PC-9 (cell line): ENCODE data around the gene DNAH11. TPM values are rescaled to one million over a fixed set of nuclear protein-coding genes. Genes with fewer than 3 reads are reported as not detected.
A peak's percentile ranks its signal among the peaks of the same experiment; 100 is the strongest.

Experiments
- BruUV-seq: library from RNA; stranded (reverse); fragments of 400-500 nt; replicated peaks from 2 replicates; lab custom pipeline; 2021; lab: Mats Ljungman, UMichigan
- CTCF ChIA-PET: fragments of 300-600 bp; sonication (Branson Sonifier 250); formaldehyde crosslinking; loops from one replicate; lab custom pipeline; 2022; ENCODE audit warnings: antibody characterized with exemption; lab: Charles Lee
- POLR2A ChIA-PET: fragments of 300-600 bp; sonication (Branson Sonifier 250); formaldehyde crosslinking; loops from one replicate; lab custom pipeline; 2022; ENCODE audit warnings: antibody characterized with exemption; ENCODE audit not compliant: unreplicated experiment; lab: Charles Lee
- DNase-seq, 2 experiments: peaks; one replicate each; pipeline versions ENCODE4 v3.0.0 to v3.0.0-alpha.2; 2015 to 2022; ENCODE audit warnings: mixed read lengths in 1 of 2
- H2AFZ ChIP-seq: fragments of 200-600 bp; sonication (generic); 2 replicates; pipeline ENCODE4 v1.8.1; 2017; ENCODE audit warnings: antibody characterized with exemption
- H3F3A ChIP-seq: fragments of 200-600 bp; sonication (generic); 2 replicates; pipeline ENCODE4 v1.8.1; 2017; ENCODE audit warnings: antibody characterized with exemption, mild to moderate bottlenecking, low read depth; ENCODE audit not compliant: insufficient read depth
- H3K27ac ChIP-seq: fragments of 200-600 bp; sonication (generic); 2 replicates; pipeline ENCODE4 v1.6.1; 2016; ENCODE audit warnings: mixed run types
- H3K27me3 ChIP-seq: fragments of 200-600 bp; sonication (generic); 2 replicates; pipeline ENCODE4 v1.6.1; 2016; ENCODE audit warnings: low read depth, mixed run types; ENCODE audit not compliant: insufficient read depth
- H3K36me3 ChIP-seq: fragments of 200-600 bp; sonication (generic); 2 replicates; pipeline ENCODE4 v1.6.1; 2016; ENCODE audit warnings: low read depth, mixed run types
- H3K4me1 ChIP-seq: fragments of 200-600 bp; sonication (generic); replicated peaks from 2 replicates; pipeline ENCODE4 v1.6.1; 2016; ENCODE audit warnings: mixed run types; ENCODE audit not compliant: insufficient read depth
- H3K4me2 ChIP-seq: fragments of 200-600 bp; sonication (generic); 2 replicates; pipeline ENCODE4 v1.6.1; 2017; ENCODE audit warnings: mixed run types
- H3K4me3 ChIP-seq: fragments of 200-600 bp; sonication (generic); 2 replicates; pipeline ENCODE4 v1.6.1; 2016; ENCODE audit warnings: mixed run types
- H3K79me2 ChIP-seq: fragments of 200-600 bp; sonication (generic); 2 replicates; pipeline ENCODE4 v1.6.1; 2017; ENCODE audit warnings: low read depth, mixed run types
- H3K9me2 ChIP-seq: fragments of 200-600 bp; sonication (generic); 2 replicates; pipeline ENCODE4 v1.8.1; 2017; ENCODE audit warnings: mild to moderate bottlenecking; ENCODE audit not compliant: insufficient read depth
- H3K9me3 ChIP-seq: fragments of 200-600 bp; sonication (generic); 2 replicates; pipeline ENCODE4 v1.8.1; 2016; ENCODE audit warnings: low read depth; ENCODE audit not compliant: insufficient read depth
- H4K20me1 ChIP-seq: fragments of 200-600 bp; sonication (generic); 2 replicates; pipeline ENCODE4 v1.8.1; 2017; ENCODE audit not compliant: insufficient read depth
- EZH2 ChIP-seq: fragments of 200-600 bp; sonication (generic); IDR thresholded peaks from 2 replicates; pipeline ENCODE4 v1.8.0; 2017; ENCODE audit warnings: antibody characterized with exemption, low read depth
- intact Hi-C: fragments of 100-400 bp; cut with micrococcal nuclease; formaldehyde crosslinking; loops from one replicate; pipeline ENCODE4 v1.10.0; 2022; ENCODE audit not compliant: unreplicated experiment
- total RNA-seq: library from RNA; stranded (reverse); gene quantifications from 2 replicates; pipeline ENCODE4 v1.2.3, GENCODE V29; 2021
- TF ChIP-seq, protein P1 (sequence below): fragments of 200-600 bp; sonication (generic); conservative IDR thresholded peaks from 2 replicates; pipeline ENCODE4 v1.6.1; 2017; ENCODE audit warnings: mixed run types, antibody characterized with exemption, mild to moderate bottlenecking, moderate library complexity

The DNAH11 gene
- total RNA-seq, 1 experiment from 2014 or later = not detected

DNA sequence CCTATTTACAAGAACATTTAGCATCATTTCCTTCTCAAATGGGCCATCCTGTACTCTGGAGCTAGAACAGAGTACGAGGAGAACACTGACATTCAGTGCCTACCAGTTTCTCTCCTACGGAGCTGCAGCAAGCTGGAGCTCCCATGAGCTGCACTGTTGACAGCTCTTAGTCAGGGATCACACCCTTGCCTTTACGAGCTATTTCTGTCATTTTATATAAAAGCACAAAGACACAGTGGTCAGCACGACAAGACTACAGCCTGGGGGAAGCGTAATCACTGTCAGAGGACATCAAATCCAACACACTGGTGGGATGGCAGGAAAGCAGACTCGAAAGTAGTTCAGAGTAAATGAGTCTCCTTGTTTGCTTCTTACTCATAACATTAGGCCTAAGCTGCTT is 400.1 kb downstream of the DNAH11 start:
- peaks cover 31% of the 10 kb centered on the region for H3F3A ChIP-seq
- intact Hi-C loops = loop anchor here (10.0 kb wide), 1 partner anchor 1652 kb away; the partner anchor contains the start of gene CCDC126
- H2AFZ ChIP-seq = no peak overlapping the region
- H3K36me3 ChIP-seq = peaks cover 14% of the 10 kb centered on the region
- H3K4me1 ChIP-seq = peaks cover 53% of the 10 kb centered on the region
- H3K27me3 ChIP-seq = no peaks in the 10 kb centered on the region
- no peaks in the 10 kb centered on the region for H3K9me2 ChIP-seq
- POLR2A ChIA-PET = interaction anchor here (0.6 kb wide), 1 partner anchor 900 kb away, joined by 3 read pairs; no protein-coding TSS in a partner anchor
- H3K79me2 ChIP-seq = peaks cover 72% of the 10 kb centered on the region
- no peak for TF ChIP-seq EZH2
- TF ChIP-seq, protein P1, sequence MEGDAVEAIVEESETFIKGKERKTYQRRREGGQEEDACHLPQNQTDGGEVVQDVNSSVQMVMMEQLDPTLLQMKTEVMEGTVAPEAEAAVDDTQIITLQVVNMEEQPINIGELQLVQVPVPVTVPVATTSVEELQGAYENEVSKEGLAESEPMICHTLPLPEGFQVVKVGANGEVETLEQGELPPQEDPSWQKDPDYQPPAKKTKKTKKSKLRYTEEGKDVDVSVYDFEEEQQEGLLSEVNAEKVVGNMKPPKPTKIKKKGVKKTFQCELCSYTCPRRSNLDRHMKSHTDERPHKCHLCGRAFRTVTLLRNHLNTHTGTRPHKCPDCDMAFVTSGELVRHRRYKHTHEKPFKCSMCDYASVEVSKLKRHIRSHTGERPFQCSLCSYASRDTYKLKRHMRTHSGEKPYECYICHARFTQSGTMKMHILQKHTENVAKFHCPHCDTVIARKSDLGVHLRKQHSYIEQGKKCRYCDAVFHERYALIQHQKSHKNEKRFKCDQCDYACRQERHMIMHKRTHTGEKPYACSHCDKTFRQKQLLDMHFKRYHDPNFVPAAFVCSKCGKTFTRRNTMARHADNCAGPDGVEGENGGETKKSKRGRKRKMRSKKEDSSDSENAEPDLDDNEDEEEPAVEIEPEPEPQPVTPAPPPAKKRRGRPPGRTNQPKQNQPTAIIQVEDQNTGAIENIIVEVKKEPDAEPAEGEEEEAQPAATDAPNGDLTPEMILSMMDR = no peak
- H3K4me2 ChIP-seq = peak overlapping the region; percentile 91; the same call in 1 of the 2 replicates
- peaks cover 35% of the 10 kb centered on the region for H4K20me1 ChIP-seq
- BruUV-seq = no TSS peak
- no peaks in the 10 kb centered on the region for H3K9me3 ChIP-seq
- CTCF ChIA-PET = no interaction called here
- no peak overlapping the region for H3K27ac ChIP-seq
- H3K4me3 ChIP-seq = no peak overlapping the region
- peak in 1 of 2 experiments; percentile 8 for DNase-seq

DNA sequence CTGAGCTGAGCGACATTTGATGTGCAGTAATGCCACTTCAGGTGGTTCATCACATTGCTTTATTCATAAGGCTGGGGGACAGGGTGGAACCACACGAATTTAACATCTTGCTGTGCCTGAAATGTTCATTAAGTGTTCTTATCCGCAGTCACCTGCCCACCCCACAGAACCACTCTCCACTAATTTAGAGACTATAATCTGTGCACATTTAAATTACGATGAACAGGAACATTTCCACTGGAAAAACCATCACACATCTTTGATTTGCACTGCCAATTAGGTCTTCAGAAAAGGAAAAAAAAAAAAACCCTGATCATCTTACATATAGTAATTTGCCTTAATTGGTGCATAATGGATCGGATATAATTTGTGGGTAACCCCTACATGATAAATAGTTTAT is 400.6 kb downstream of the DNAH11 start:
- CTCF ChIA-PET = no interaction called here
- peak overlapping the region; percentile 91 for H3K4me2 ChIP-seq
- no peak for TF ChIP-seq EZH2
- TF ChIP-seq, protein P1 = no peak
- no TSS peak for BruUV-seq
- peaks cover 31% of the 10 kb centered on the region for H3F3A ChIP-seq
- no peaks in the 10 kb centered on the region for H3K27me3 ChIP-seq
- peaks cover 53% of the 10 kb centered on the region for H3K4me1 ChIP-seq
- no peak overlapping the region for H3K27ac ChIP-seq
- peaks cover 35% of the 10 kb centered on the region for H4K20me1 ChIP-seq
- H3K9me2 ChIP-seq = no peaks in the 10 kb centered on the region
- H3K4me3 ChIP-seq = peak overlapping the region; percentile 91; the same call in 1 of the 2 replicates
- no peaks in the 10 kb centered on the region for H3K9me3 ChIP-seq
- POLR2A ChIA-PET = interaction anchor here (0.7 kb wide), 2 partner anchors 57 to 568 kb away, joined by 4 to 8 read pairs; no protein-coding TSS in a partner anchor
- H3K79me2 ChIP-seq = peaks cover 67% of the 10 kb centered on the region
- peak in 1 of 2 experiments; percentile 3 for DNase-seq
- intact Hi-C loops = loop anchor here (10.0 kb wide), 1 partner anchor 1651 kb away; the partner anchor contains the start of gene CCDC126
- peaks cover 9% of the 10 kb centered on the region for H3K36me3 ChIP-seq
- no peak overlapping the region for H2AFZ ChIP-seq

DNA sequence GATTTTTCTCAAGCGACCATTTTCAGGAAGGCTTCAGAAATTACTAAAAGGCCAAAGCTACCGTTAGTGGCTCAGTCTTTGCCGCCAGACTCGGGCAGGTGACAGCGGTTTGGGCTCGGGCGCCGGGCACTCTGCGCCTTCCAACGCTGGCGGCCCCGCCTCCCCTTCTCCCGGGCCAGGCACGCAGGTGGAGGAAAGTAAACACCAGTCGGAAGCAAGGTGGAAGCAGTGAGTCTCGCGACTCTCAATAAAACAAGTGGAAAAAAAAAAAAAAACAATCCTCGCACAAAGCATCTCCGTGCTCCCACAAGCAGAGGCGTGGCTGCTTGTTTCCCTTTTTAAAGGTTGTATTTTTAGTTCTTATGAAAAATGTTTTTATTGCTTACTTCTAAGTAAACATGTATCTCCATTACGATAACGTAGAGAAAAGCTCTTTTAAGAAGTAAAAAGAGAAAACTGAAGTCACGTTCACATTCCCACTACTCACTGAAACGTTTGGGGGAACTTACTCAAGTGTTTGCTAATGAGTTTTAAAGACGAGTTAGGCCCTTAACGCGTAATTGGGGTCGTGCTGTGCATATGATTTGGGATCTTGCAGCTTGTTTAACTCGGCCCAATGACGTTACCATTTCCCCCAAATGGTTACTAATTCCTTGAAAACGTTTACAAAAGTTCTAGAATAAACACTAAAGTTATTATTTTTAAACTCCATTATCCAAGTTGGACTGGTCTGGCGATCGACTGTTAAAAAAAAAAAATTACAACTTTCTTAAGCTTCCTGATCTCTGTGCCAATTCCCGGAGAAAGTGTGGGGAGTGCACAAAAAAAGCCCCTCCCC is 402.0 kb downstream of the DNAH11 start:
- no TSS peak for BruUV-seq
- CTCF ChIA-PET = interaction anchor here (0.7 to 1.0 kb wide), 2 partner anchors 39 to 138 kb away, joined by 3 read pairs; no protein-coding TSS in a partner anchor
- Histone ChIP-seq H3K27ac (peak overlapping the region; percentile 94), H3K4me1 (peaks cover 53% of the 10 kb centered on the region), H3K4me2 (peak overlapping the region; percentile 91), H2AFZ (peak overlapping the region; percentile 93), H3F3A (peaks cover 31% of the 10 kb centered on the region), H3K4me3 (peak overlapping the region; percentile 91), H3K36me3 (peaks cover 3% of the 10 kb centered on the region; the same call in 1 of the 2 replicates), H3K9me3 (no peaks in the 10 kb centered on the region), H4K20me1 (peaks cover 30% of the 10 kb centered on the region), H3K9me2 (no peaks in the 10 kb centered on the region), H3K79me2 (peaks cover 53% of the 10 kb centered on the region), H3K27me3 (no peaks in the 10 kb centered on the region)
- POLR2A ChIA-PET = interaction anchor here (0.5 to 0.9 kb wide), 10 partner anchors 9 to 1405 kb away, joined by 3 to 19 read pairs (median 6); no protein-coding TSS in a partner anchor
- intact Hi-C loops = loop anchor here (2.0 to 10.0 kb wide), 3 partner anchors 16 to 1650 kb away; partner anchors contain the start of genes CCDC126 and SP4
- TF ChIP-seq, protein P1 = no peak; the same call in 1 of the 2 replicates
- no peak for TF ChIP-seq EZH2
- peak; percentile 81 to 82 for DNase-seq
